ENCODE data around the gene ST6GAL1. TPM values are rescaled to one million over a fixed set of nuclear protein-coding genes. Genes with fewer than 3 reads are reported as not detected.
A peak's percentile ranks its signal among the peaks of the same experiment; 100 is the strongest.

Gene ST6GAL1
- total RNA-seq, 1 donor from 2014 or later, result 15.8 TPM

- DNase-seq (ENCODE audit: low read depth) (no peak), FAIRE-seq (no peak)
- H3K9me3 ChIP-seq (ENCODE audit: insufficient read depth, low read depth, low read length), result no peaks in the 10 kb centered on the region
- no peak for TF ChIP-seq EZH2 (IDR thresholded peaks at IDR 0.05; ENCODE audit: insufficient read depth, low read length)
- TF ChIP-seq CTCF (IDR thresholded peaks at IDR 0.05; ENCODE audit: insufficient read depth, low read depth, low read length), result no peak
- H3K79me2 ChIP-seq (ENCODE audit: insufficient read depth, low read length), result no peaks in the 10 kb centered on the region
- peak overlapping the region; percentile 82 for H3K4me3 ChIP-seq (ENCODE audit: insufficient read depth, low read depth, low read length)
- H4K20me1 ChIP-seq (ENCODE audit: insufficient read depth, low read length), result no peaks in the 10 kb centered on the region
- H3K9ac ChIP-seq (ENCODE audit: low read length), result no peak overlapping the region
- peak overlapping the region; percentile 92 for H3K4me3 Mint-ChIP-seq (ENCODE audit: unreplicated experiment)
- peak overlapping the region; percentile 34 for H3K27ac Mint-ChIP-seq (ENCODE audit: unreplicated experiment)
- H3K27ac ChIP-seq (ENCODE audit: low read depth, low read length), result no peak overlapping the region
- H3K27me3 ChIP-seq (ENCODE audit: insufficient read depth, low read length), result peaks cover 2% of the 10 kb centered on the region
- no peaks in the 10 kb centered on the region for H3K36me3 ChIP-seq (ENCODE audit: insufficient read depth, low read length)
- H3K36me3 Mint-ChIP-seq (ENCODE audit: low read depth, unreplicated experiment), result peaks cover 3% of the 10 kb centered on the region
- peaks cover 2% of the 10 kb centered on the region for H3K4me1 Mint-ChIP-seq (ENCODE audit: low read depth, unreplicated experiment)
- peak overlapping the region; percentile 94 for H2AFZ ChIP-seq (ENCODE audit: low read depth, low read length)
- no peaks in the 10 kb centered on the region for H3K9me3 Mint-ChIP-seq (ENCODE audit: unreplicated experiment)
- peak overlapping the region; percentile 99 for H3K4me2 ChIP-seq (ENCODE audit: low read length)
- H3K4me1 ChIP-seq (ENCODE audit: insufficient read depth, low read length), result peaks cover 12% of the 10 kb centered on the region
- H3K27me3 Mint-ChIP-seq (ENCODE audit: low read depth, unreplicated experiment), result peaks cover 22% of the 10 kb centered on the region
Observed at GRCh38 chr3:186929685-186930084, 641 bp upstream of the ST6GAL1 start.

DNA sequence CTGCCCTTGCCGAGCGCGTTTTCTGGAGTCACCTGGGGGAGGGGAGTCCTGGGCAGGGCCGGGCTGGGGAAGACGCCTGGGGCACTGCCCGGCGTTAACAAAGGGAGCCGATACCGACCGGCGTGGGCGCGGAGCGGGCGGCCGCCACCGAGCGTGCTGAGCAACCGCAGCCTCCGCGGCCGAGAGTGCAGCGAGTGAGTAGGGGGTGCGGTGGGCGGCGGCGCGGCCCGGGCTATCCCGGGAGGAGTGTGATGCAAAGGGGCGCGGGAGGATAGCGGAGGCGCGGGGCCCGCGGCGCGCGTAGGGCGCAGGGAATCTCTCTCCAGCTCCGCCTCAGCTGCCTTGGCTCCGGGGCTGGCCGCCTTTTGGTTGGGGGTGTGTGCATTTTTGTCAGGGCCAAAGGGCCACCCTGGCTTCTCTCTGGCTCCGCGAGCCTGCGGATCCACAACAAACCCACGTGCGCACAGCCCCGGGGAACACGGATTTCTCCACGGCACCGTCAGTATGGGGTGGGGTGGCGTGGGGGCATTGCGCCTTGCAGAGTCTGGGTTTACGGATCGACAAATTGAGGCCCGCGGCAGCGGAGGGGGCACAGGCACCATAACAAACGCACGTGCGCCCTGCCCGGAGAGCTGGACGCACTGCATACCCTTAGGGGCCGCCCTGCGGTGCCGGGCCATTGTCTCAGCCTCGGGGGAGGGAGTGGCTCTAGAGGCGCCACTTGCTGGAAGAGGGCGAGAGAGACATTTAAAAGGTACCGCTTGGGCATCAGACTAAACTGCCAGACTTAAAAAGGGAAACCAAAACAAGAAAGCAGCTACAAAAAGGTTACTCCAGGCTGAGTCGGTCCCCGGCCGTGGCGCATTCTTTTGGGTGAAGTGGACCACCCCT, 560 bp downstream of the ST6GAL1 start:
- Mint-ChIP-seq H3K27ac (ENCODE audit: unreplicated experiment) (peak overlapping the region; percentile 91), H3K4me1 (ENCODE audit: low read depth, unreplicated experiment) (peaks cover 2% of the 10 kb centered on the region), H3K27me3 (ENCODE audit: low read depth, unreplicated experiment) (peaks cover 13% of the 10 kb centered on the region), H3K4me3 (ENCODE audit: unreplicated experiment) (peak overlapping the region; percentile 92), H3K9me3 (ENCODE audit: unreplicated experiment) (no peaks in the 10 kb centered on the region), H3K36me3 (ENCODE audit: low read depth, unreplicated experiment) (peaks cover 10% of the 10 kb centered on the region)
- H3K27ac ChIP-seq (ENCODE audit: low read depth, low read length), result peak overlapping the region; percentile 4
- H3K9ac ChIP-seq (ENCODE audit: low read length), result peak overlapping the region; percentile 76
- TF ChIP-seq CTCF (IDR thresholded peaks at IDR 0.05; ENCODE audit: insufficient read depth, low read depth, low read length) (no peak), EZH2 (IDR thresholded peaks at IDR 0.05; ENCODE audit: insufficient read depth, low read length) (no peak)
- H2AFZ ChIP-seq (ENCODE audit: low read depth, low read length), result peak overlapping the region; percentile 94
- H3K27me3 ChIP-seq (ENCODE audit: insufficient read depth, low read length), result no peaks in the 10 kb centered on the region
- peak overlapping the region; percentile 99 for H3K4me2 ChIP-seq (ENCODE audit: low read length)
- no peaks in the 10 kb centered on the region for H3K79me2 ChIP-seq (ENCODE audit: insufficient read depth, low read length)
- no peaks in the 10 kb centered on the region for H3K9me3 ChIP-seq (ENCODE audit: insufficient read depth, low read depth, low read length)
- peak; percentile 41 for DNase-seq (ENCODE audit: low read depth)
- H4K20me1 ChIP-seq (ENCODE audit: insufficient read depth, low read length), result no peaks in the 10 kb centered on the region
- FAIRE-seq, result no peak
- peaks cover 12% of the 10 kb centered on the region for H3K4me1 ChIP-seq (ENCODE audit: insufficient read depth, low read length)
- no peaks in the 10 kb centered on the region for H3K36me3 ChIP-seq (ENCODE audit: insufficient read depth, low read length)
- peak overlapping the region; percentile 82 for H3K4me3 ChIP-seq (ENCODE audit: insufficient read depth, low read depth, low read length)

Data from astrocyte (in vitro differentiated cells and primary cell).